Neural progenitor cell (in vitro differentiated cells): ENCODE data around the gene DOCK7.

ENCODE experiments used
- EZH2 ChIP-seq: fragments of 200-600 bp; sonication (generic); IDR thresholded peaks from 2 replicates; pipeline ENCODE4 v1.6.1; 2017; ENCODE audit warnings: antibody characterized with exemption, mild to moderate bottlenecking, moderate library complexity
- EZH2phosphoT487 ChIP-seq: fragments of 200-600 bp; sonication (generic); IDR thresholded peaks from 2 replicates; pipeline ENCODE4 v1.6.1; 2017; ENCODE audit warnings: antibody characterized with exemption
- TF ChIP-seq, protein P1 (sequence below): fragments of 200-600 bp; sonication (generic); IDR thresholded peaks from 2 replicates; pipeline ENCODE4 v1.5.1; 2017; ENCODE audit warnings: antibody characterized with exemption, mild to moderate bottlenecking

DNA sequence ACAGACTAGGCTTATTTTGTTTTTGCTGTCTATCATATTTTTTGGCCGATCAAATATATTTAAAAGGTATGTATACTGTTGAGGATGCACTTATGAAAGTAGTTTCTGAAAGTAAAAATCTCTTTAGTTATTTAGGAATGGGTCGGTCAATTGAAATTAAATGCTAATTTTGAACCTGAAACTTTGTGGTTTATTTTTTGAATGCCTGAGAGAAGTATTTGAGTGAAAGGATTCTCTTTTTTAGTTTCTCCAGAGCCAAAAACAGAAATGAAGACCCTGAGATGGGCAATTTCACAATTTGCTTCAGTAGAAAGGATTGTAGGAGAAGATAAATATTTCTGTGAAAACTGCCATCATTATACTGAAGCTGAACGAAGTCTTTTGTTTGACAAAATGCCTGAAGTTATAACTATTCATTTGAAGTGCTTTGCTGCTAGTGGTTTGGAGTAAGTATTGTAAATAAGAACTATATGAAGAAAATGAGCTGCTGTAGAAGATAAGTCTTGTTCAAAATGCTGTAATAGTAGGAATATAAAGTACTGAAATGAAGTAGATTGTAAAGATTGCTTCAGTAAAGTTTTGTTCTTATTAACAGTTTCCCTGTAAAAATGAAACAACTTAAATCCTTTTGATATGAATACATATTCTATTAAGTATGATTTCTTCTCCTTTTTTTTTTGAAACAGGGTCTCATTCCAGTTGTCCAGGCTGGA, 239.8 kb downstream of the DOCK7 start:
- TF ChIP-seq, protein P1, sequence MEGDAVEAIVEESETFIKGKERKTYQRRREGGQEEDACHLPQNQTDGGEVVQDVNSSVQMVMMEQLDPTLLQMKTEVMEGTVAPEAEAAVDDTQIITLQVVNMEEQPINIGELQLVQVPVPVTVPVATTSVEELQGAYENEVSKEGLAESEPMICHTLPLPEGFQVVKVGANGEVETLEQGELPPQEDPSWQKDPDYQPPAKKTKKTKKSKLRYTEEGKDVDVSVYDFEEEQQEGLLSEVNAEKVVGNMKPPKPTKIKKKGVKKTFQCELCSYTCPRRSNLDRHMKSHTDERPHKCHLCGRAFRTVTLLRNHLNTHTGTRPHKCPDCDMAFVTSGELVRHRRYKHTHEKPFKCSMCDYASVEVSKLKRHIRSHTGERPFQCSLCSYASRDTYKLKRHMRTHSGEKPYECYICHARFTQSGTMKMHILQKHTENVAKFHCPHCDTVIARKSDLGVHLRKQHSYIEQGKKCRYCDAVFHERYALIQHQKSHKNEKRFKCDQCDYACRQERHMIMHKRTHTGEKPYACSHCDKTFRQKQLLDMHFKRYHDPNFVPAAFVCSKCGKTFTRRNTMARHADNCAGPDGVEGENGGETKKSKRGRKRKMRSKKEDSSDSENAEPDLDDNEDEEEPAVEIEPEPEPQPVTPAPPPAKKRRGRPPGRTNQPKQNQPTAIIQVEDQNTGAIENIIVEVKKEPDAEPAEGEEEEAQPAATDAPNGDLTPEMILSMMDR = no peak
- no peak for TF ChIP-seq EZH2phosphoT487
- no peak for TF ChIP-seq EZH2
